Measurements from ENCODE around the gene OR7C2. TPM values are rescaled to one million over a fixed set of nuclear protein-coding genes. Genes with fewer than 3 reads are reported as not detected.

The OR7C2 gene
- total RNA-seq, 1 experiment from 2014 or later: not detected

DNA sequence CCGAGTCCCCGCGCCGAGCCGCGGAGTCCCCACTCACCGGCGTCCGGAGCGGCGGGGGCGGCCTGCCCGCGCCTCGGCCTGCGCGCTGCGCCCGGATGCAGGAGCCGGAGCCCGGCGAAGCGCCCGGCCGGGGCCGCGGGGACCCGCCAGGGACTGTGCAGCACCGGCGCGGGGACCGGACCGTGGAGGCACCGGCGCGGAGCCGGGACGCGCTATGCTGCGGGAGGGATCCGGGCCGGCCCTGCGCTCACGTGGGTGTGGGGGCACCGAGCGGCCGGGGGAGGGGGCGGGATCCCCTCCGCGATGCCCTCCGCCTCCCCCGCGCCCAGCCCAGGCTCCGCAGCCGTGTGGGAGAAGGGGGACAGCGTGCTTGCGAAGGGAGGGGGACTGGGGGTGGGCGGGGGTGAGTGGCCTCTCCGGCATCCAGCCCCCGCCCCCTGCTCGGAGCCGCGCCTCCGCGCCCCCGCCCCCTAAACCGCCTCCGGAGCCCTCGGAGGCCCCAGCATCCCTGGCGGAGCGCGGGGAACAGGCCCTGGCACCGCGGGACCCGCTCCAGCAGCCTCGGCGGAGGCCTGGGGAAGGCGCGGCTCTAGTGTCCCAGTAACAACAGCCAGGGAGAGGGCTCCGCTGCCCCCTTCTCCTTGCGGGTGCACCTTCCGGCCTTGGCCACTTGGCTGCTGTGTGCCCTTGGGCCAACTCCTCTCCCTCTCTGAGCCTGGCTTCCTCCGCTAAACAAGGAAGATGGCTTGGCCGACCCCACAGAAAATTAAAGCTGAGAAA is 38.4 kb downstream of the OR7C2 start, which contains the start of gene SLC1A6:
SLC1A6 (minus strand) TSS at position 389 of the 780 bp plus-strand sequence. CDS start 6,954 bp downstream, outside the sequence.
- no peak for DNase-seq (ENCODE audit: low read depth)

DNA sequence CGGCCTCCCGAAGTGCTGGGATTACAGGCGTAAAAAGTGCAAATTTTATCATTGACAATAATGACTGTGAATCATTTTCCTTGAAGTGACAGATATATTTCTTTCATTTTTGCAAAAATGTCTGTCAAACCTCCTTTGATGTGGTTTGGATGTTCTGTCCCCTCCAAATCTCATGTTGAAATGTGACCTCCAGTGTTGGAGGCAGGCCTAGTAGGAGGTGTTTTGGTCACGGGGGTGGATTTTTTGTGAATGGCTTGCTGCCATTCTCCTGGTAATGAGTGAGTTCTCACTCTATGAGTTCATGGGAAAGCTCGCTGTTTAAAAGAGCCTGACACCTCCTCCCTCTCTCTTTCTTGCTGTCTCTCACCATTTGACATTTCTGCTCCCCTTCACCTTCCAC is 43.8 kb downstream of the OR7C2 start:
- DNase-seq (ENCODE audit: low read depth): no peak

Other genes starting within 250 kb of the OR7C2 start
- gene ADGRE2, start 162.9 kb upstream of the OR7C2 start, total RNA-seq (2014; rRNA removed; shearing (Covaris generic)): not detected in 2 replicates
- not detected in 2 replicates for gene OR7A5, start 106.3 kb upstream of the OR7C2 start, total RNA-seq (2014; rRNA removed; shearing (Covaris generic))
- 0.02 TPM in 1 of 2 replicates, not detected in the other for gene OR7C1, start 106.3 kb upstream of the OR7C2 start, total RNA-seq (2014; rRNA removed; shearing (Covaris generic))
- not detected in 2 replicates for gene OR7A10, start 92.6 kb upstream of the OR7C2 start, total RNA-seq (2014; rRNA removed; shearing (Covaris generic))
- not detected in 2 replicates for gene OR7A17, start 55.4 kb upstream of the OR7C2 start, total RNA-seq (2014; rRNA removed; shearing (Covaris generic))
- gene SLC1A6, start 38.4 kb downstream of the OR7C2 start, total RNA-seq (2014; rRNA removed; shearing (Covaris generic)): not detected in 2 replicates
- not detected in 2 replicates for gene CASP14, start 108.0 kb downstream of the OR7C2 start, total RNA-seq (2014; rRNA removed; shearing (Covaris generic))
- gene OR1I1, start 140.7 kb downstream of the OR7C2 start, total RNA-seq (2014; rRNA removed; shearing (Covaris generic)): not detected in 2 replicates
- gene SYDE1, start 165.9 kb downstream of the OR7C2 start, total RNA-seq (2014; rRNA removed; shearing (Covaris generic)): 19.7 and 38.3 TPM in 2 replicates

Data from M059J (cell line).